ENCODE data around the gene DEDD2. TPM values are rescaled to one million over a fixed set of nuclear protein-coding genes. Genes with fewer than 3 reads are reported as not detected.
A peak's percentile ranks its signal among the peaks of the same experiment; 100 is the strongest.

DEDD2 gene
- total RNA-seq, 1 experiment from 2014 or later = 34.4 TPM

DNA sequence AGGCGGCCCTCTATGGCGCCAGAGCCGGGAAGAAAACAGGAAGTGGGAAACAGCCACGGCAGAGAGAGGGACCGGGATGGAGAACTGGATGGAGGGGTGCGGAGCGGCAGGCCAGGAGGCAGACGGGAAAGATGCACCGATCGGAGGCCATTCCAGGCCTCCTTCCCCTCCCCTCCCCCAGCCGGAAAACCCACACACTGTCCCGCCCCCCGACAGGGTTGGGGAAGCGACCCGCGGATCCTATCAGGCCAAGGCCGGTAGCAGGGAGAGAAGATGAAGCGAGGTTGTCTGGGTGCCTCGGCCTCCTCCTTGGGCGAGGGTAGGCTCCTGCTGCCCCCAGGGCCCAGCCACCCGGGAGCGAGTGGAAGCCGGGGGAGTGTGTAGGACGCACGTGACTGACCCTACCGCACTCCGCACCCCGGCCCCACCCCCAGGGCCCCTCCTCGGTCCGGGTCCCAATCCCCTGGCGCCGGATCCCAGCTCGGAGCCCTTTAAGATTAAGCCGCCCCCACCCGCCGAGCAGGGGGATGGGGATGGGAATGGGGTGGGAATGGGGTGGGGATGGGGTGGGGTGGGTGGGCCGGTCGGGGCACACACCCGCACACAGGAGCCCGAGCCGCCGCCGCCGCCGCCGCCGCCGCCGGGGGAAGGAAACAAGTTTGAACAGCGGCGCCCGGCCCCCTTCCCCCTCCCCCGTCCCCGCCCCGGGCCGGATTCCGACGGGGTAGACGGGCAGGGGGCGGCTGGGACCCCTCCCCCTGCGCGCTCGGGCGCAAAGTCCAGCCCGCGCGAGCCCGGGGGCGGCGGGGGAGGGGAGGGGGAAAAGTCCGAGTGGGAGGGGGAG is 36.0 kb upstream of the DEDD2 start:
- ATAC-seq (peak; percentile 15), DNase-seq (peak; percentile 15)
- no peaks in the 10 kb centered on the region for H3K36me3 ChIP-seq (ENCODE audit: low read depth, low read length)
- intact Hi-C loops (cut with micrococcal nuclease) = no loop called here
- H4K20me1 ChIP-seq (ENCODE audit: low read length) = no peaks in the 10 kb centered on the region
- H2AFZ ChIP-seq (ENCODE audit: low read length) = peak overlapping the region; percentile 42; the same call in 1 of the 2 replicates
- no TSS peak for BruUV-seq (replicated peaks)
- H3K4me3 ChIP-seq (ENCODE audit: low read length) = peak overlapping the region; percentile 90
- ChIA-PET POLR2A (ENCODE audit: unreplicated experiment) (no interaction called here), CTCF (no interaction called here)
- peaks cover 38% of the 10 kb centered on the region for H3K79me2 ChIP-seq (ENCODE audit: low read length)
- H3K4me1 ChIP-seq (ENCODE audit: insufficient read depth, low read length) = peaks cover 10% of the 10 kb centered on the region
- TF ChIP-seq EZH2 (IDR thresholded peaks at IDR 0.05; ENCODE audit: low read length, unreplicated experiment) (no peak), EZH2phosphoT487 (IDR thresholded peaks at IDR 0.05; ENCODE audit: borderline replicate concordance, low read length) (no peak)
- TF ChIP-seq, protein P1, sequence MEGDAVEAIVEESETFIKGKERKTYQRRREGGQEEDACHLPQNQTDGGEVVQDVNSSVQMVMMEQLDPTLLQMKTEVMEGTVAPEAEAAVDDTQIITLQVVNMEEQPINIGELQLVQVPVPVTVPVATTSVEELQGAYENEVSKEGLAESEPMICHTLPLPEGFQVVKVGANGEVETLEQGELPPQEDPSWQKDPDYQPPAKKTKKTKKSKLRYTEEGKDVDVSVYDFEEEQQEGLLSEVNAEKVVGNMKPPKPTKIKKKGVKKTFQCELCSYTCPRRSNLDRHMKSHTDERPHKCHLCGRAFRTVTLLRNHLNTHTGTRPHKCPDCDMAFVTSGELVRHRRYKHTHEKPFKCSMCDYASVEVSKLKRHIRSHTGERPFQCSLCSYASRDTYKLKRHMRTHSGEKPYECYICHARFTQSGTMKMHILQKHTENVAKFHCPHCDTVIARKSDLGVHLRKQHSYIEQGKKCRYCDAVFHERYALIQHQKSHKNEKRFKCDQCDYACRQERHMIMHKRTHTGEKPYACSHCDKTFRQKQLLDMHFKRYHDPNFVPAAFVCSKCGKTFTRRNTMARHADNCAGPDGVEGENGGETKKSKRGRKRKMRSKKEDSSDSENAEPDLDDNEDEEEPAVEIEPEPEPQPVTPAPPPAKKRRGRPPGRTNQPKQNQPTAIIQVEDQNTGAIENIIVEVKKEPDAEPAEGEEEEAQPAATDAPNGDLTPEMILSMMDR (conservative IDR thresholded peaks at IDR 0.05; ENCODE audit: low read depth, low read length) = no peak
- no peaks in the 10 kb centered on the region for H3K9me3 ChIP-seq (ENCODE audit: low read length)
- H3K27me3 ChIP-seq (ENCODE audit: low read length) = no peaks in the 10 kb centered on the region
- H3K9ac ChIP-seq (ENCODE audit: low read length) = peak overlapping the region; percentile 88
- peak overlapping the region; percentile 92 for H3K4me2 ChIP-seq (ENCODE audit: low read length)
- H3F3A ChIP-seq (ENCODE audit: low read length, unreplicated experiment) = no peaks in the 10 kb centered on the region
- no peaks in the 10 kb centered on the region for H3K9me2 ChIP-seq (replicated peaks; ENCODE audit: low read length)
- peak overlapping the region; percentile 25 for H3K27ac ChIP-seq (ENCODE audit: low read length)

DNA sequence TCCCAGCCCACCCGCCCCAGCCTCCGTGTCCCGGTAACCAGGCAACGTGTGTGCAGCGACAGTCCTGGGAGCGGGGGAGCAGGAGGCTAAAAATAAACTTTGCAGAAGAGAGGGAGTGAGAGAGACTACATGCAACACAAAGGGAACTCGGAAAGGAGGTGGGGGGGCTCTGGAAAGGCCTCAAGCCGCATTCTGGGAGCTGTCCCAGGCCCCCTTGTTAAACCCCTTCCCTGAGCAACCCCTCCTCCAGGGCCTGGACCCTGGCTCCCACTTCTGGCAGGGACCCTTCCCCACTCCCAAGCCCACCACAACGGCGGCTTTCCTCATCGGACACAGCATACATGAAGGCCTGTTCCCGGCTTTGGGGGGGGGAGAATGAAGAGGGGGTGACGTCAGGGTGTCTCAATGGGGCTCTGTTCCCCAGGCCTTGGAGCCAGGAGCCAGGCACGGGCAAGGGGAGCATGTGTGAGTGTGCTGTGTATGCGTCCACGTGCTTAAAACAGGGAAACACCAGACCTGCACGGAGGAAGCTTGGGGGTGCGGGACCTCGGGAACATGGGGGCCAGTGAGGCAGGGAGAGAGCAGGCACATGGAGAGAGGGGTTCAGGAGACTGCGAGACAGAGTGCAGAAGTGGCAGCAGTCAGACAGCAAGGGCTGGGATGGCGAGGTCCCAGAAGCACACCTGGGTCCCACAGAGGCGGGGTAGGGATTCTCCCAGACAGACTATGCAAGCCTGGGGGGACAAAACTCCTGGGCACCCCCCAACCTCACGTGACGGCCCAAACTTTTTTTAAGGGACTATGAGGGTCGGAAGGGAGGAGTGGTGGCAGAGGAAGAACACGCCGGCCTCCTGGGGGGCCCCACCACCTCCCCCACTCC is 35.1 kb upstream of the DEDD2 start:
- POLR2A ChIA-PET (ENCODE audit: unreplicated experiment) = no interaction called here
- CTCF ChIA-PET = no interaction called here
- Histone ChIP-seq H3F3A (ENCODE audit: low read length, unreplicated experiment) (no peaks in the 10 kb centered on the region), H3K36me3 (ENCODE audit: low read depth, low read length) (no peaks in the 10 kb centered on the region), H3K27me3 (ENCODE audit: low read length) (no peaks in the 10 kb centered on the region), H3K4me2 (ENCODE audit: low read length) (peak overlapping the region; percentile 92), H3K9me3 (ENCODE audit: low read length) (no peaks in the 10 kb centered on the region), H3K9ac (ENCODE audit: low read length) (peak overlapping the region; percentile 71), H4K20me1 (ENCODE audit: low read length) (no peaks in the 10 kb centered on the region), H3K27ac (ENCODE audit: low read length) (peak overlapping the region; percentile 25), H3K4me1 (ENCODE audit: insufficient read depth, low read length) (peaks cover 10% of the 10 kb centered on the region), H3K4me3 (ENCODE audit: low read length) (peak overlapping the region; percentile 80), H3K9me2 (replicated peaks; ENCODE audit: low read length) (no peaks in the 10 kb centered on the region), H3K79me2 (ENCODE audit: low read length) (peaks cover 38% of the 10 kb centered on the region), H2AFZ (ENCODE audit: low read length) (peak overlapping the region; percentile 42; the same call in 1 of the 2 replicates)
- no peak for TF ChIP-seq EZH2 (IDR thresholded peaks at IDR 0.05; ENCODE audit: low read length, unreplicated experiment)
- TF ChIP-seq, protein P1 (conservative IDR thresholded peaks at IDR 0.05; ENCODE audit: low read depth, low read length) = no peak
- no peak for TF ChIP-seq EZH2phosphoT487 (IDR thresholded peaks at IDR 0.05; ENCODE audit: borderline replicate concordance, low read length)
- intact Hi-C loops (cut with micrococcal nuclease) = no loop called here
- ATAC-seq (no peak), DNase-seq (no peak)
- TSS peak; percentile 29 for BruUV-seq (replicated peaks)
